ENCODE measurements around the gene CSH2.
"Not testable (repeated sequence)": the region's sequence is repeated elsewhere in the genome, so short reads cannot be mapped to it uniquely, and the experiment has no call there.

The CSH2 gene

GRCh38 chr17:63911657-63912100 lies 38.2 kb upstream of the CSH2 start:
- no peak overlapping the region for H3K4me3 ChIP-seq (ENCODE audit: low read length)

GRCh38 chr17:63911041-63911635 lies 37.7 kb upstream of the CSH2 start, which contains the start of gene CSHL1:
Gene CSHL1, minus strand, starts transcription at chr17:63911258. Its CDS starts 62 bp downstream, at chr17:63911196.
- Histone ChIP-seq H3K9ac (ENCODE audit: low read length) (no peak within 1 kb of the TSS), H3K4me3 (ENCODE audit: low read length) (no peak within 1 kb of the TSS), H3K36me3 (ENCODE audit: control insufficient read depth, low read depth, low read length) (no peaks in the 10 kb centered on the region)

More at GRCh38 chr17:63911657-63912100, 38.2 kb upstream of the CSH2 start:
- Histone ChIP-seq H3K27ac (ENCODE audit: low read length) (no peak overlapping the region), H3K9me3 (ENCODE audit: control insufficient read depth, low read depth, low read length) (no peaks in the 10 kb centered on the region), H3K9ac (ENCODE audit: low read length) (no peak overlapping the region), H3K4me1 (ENCODE audit: control insufficient read depth, low read depth, low read length) (no peaks in the 10 kb centered on the region), H3K27me3 (ENCODE audit: control insufficient read depth, insufficient read depth, low read length) (no peaks in the 10 kb centered on the region), H3K36me3 (ENCODE audit: control insufficient read depth, low read depth, low read length) (no peaks in the 10 kb centered on the region)

GRCh38 chr17:63910096-63910495 lies 36.6 kb upstream of the CSH2 start:
- no peaks in the 10 kb centered on the region for H3K9me3 ChIP-seq (ENCODE audit: control insufficient read depth, low read depth, low read length)
- H3K36me3 ChIP-seq (ENCODE audit: control insufficient read depth, low read depth, low read length) = no peaks in the 10 kb centered on the region
- no peaks in the 10 kb centered on the region for H3K27me3 ChIP-seq (ENCODE audit: control insufficient read depth, insufficient read depth, low read length)
- H3K4me1 ChIP-seq (ENCODE audit: control insufficient read depth, low read depth, low read length) = no peaks in the 10 kb centered on the region
- no peak overlapping the region for H3K9ac ChIP-seq (ENCODE audit: low read length)
- no peak overlapping the region for H3K27ac ChIP-seq (ENCODE audit: low read length)
- H3K4me3 ChIP-seq (ENCODE audit: low read length) = no peak overlapping the region

More at GRCh38 chr17:63911041-63911635, 37.7 kb upstream of the CSH2 start, which contains the start of gene CSHL1:
- H3K9me3 ChIP-seq (ENCODE audit: control insufficient read depth, low read depth, low read length) = no peaks in the 10 kb centered on the region
- no peaks in the 10 kb centered on the region for H3K27me3 ChIP-seq (ENCODE audit: control insufficient read depth, insufficient read depth, low read length)
- no peaks in the 10 kb centered on the region for H3K4me1 ChIP-seq (ENCODE audit: control insufficient read depth, low read depth, low read length)
- no peak within 1 kb of the TSS for H3K27ac ChIP-seq (ENCODE audit: low read length)

GRCh38 chr17:63909586-63909985 lies 36.1 kb upstream of the CSH2 start:
- H3K9me3 ChIP-seq (ENCODE audit: control insufficient read depth, low read depth, low read length); H3K4me3 ChIP-seq (ENCODE audit: low read length); H3K4me1 ChIP-seq (ENCODE audit: control insufficient read depth, low read depth, low read length); H3K36me3 ChIP-seq (ENCODE audit: control insufficient read depth, low read depth, low read length); H3K27ac ChIP-seq (ENCODE audit: low read length); H3K27me3 ChIP-seq (ENCODE audit: control insufficient read depth, insufficient read depth, low read length); H3K9ac ChIP-seq (ENCODE audit: low read length): not testable (repeated sequence)

- not testable (repeated sequence) for H3K9ac ChIP-seq (ENCODE audit: low read length); H3K27me3 ChIP-seq (ENCODE audit: control insufficient read depth, insufficient read depth, low read length); H3K4me3 ChIP-seq (ENCODE audit: low read length); H3K4me1 ChIP-seq (ENCODE audit: control insufficient read depth, low read depth, low read length); H3K27ac ChIP-seq (ENCODE audit: low read length); H3K36me3 ChIP-seq (ENCODE audit: control insufficient read depth, low read depth, low read length); H3K9me3 ChIP-seq (ENCODE audit: control insufficient read depth, low read depth, low read length)
Observed at GRCh38 chr17:63907161-63907778, 33.8 kb upstream of the CSH2 start.

DNA sequence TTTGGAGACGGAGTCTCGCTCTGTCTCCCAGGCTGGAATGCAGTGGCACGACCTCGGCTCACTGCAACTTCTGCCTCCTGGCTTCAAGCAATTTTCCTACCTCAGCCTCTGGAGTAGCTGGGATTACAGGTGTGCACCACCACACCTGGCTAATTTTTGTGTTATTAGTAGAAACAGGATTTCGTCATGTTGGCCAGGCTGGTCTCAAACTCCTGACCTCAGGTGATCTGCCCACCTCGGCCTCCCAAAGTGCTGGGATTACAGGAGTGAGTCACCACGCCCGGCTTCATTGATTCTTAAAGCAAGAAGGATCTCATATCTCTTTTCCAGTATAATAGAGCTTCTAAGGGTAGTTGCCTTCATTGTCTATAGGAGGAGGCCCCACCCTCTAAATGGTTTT lies 31.3 kb upstream of the CSH2 start:
- H3K9me3 ChIP-seq (ENCODE audit: control insufficient read depth, low read depth, low read length); H3K4me1 ChIP-seq (ENCODE audit: control insufficient read depth, low read depth, low read length); H3K36me3 ChIP-seq (ENCODE audit: control insufficient read depth, low read depth, low read length); H3K4me3 ChIP-seq (ENCODE audit: low read length); H3K27ac ChIP-seq (ENCODE audit: low read length); H3K9ac ChIP-seq (ENCODE audit: low read length); H3K27me3 ChIP-seq (ENCODE audit: control insufficient read depth, insufficient read depth, low read length): not testable (repeated sequence)

- H3K27ac ChIP-seq (ENCODE audit: low read length); H3K36me3 ChIP-seq (ENCODE audit: control insufficient read depth, low read depth, low read length); H3K27me3 ChIP-seq (ENCODE audit: control insufficient read depth, insufficient read depth, low read length); H3K4me3 ChIP-seq (ENCODE audit: low read length); H3K9ac ChIP-seq (ENCODE audit: low read length); H3K4me1 ChIP-seq (ENCODE audit: control insufficient read depth, low read depth, low read length); H3K9me3 ChIP-seq (ENCODE audit: control insufficient read depth, low read depth, low read length): not testable (repeated sequence)
Observed at GRCh38 chr17:63903787-63904201, 30.3 kb upstream of the CSH2 start.

- not testable (repeated sequence) for H3K4me3 ChIP-seq (ENCODE audit: low read length); H3K9ac ChIP-seq (ENCODE audit: low read length); H3K36me3 ChIP-seq (ENCODE audit: control insufficient read depth, low read depth, low read length); H3K4me1 ChIP-seq (ENCODE audit: control insufficient read depth, low read depth, low read length); H3K27me3 ChIP-seq (ENCODE audit: control insufficient read depth, insufficient read depth, low read length); H3K27ac ChIP-seq (ENCODE audit: low read length); H3K9me3 ChIP-seq (ENCODE audit: control insufficient read depth, low read depth, low read length)
Observed at GRCh38 chr17:63901971-63902370, 28.5 kb upstream of the CSH2 start.

DNA sequence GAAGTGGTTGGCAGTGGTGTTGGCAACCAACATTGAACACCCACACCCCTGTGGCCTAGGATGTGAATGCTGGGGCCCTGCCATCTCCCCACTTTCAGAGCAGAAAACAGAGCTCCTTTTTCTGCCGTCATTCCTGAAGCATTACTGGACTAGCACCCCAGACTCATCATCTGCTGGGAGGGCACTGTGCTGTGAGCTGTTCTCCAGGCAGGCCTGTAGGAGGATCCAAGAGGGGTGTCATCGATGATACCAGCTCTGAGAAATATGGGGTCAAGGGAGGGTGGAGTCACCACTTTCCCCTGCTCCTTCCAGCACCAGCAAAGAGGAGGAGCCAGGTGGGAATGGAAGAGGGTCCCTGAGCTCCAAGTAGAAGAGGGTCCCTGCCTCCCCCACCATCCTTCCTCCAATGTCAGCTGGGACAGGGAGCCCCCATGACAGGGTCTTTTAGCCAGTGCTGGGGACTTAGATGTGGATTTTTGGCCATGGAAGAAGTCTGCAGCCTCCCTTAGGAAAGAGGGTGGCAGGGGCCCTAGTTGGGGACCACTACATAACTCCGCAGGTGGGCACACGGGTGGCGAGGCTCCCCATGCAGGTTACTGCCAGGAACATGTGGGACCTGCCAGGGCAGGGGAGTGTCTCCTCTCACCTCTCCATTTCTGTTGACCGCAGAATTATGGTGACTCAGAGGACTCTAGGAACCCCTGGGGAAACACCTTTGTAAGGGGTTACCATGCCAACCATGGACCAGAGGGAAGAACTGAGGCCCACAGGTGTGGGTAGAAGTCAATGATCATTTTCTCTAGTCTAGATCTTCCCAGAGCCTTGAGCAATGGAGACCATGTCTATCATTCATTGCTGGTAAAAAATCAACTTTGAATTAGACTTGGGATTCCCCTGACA lies 25.7 kb upstream of the CSH2 start:
- H3K9me3 ChIP-seq (ENCODE audit: control insufficient read depth, low read depth, low read length); H3K27ac ChIP-seq (ENCODE audit: low read length); H3K4me1 ChIP-seq (ENCODE audit: control insufficient read depth, low read depth, low read length); H3K27me3 ChIP-seq (ENCODE audit: control insufficient read depth, insufficient read depth, low read length); H3K9ac ChIP-seq (ENCODE audit: low read length); H3K36me3 ChIP-seq (ENCODE audit: control insufficient read depth, low read depth, low read length); H3K4me3 ChIP-seq (ENCODE audit: low read length): not testable (repeated sequence)

DNA sequence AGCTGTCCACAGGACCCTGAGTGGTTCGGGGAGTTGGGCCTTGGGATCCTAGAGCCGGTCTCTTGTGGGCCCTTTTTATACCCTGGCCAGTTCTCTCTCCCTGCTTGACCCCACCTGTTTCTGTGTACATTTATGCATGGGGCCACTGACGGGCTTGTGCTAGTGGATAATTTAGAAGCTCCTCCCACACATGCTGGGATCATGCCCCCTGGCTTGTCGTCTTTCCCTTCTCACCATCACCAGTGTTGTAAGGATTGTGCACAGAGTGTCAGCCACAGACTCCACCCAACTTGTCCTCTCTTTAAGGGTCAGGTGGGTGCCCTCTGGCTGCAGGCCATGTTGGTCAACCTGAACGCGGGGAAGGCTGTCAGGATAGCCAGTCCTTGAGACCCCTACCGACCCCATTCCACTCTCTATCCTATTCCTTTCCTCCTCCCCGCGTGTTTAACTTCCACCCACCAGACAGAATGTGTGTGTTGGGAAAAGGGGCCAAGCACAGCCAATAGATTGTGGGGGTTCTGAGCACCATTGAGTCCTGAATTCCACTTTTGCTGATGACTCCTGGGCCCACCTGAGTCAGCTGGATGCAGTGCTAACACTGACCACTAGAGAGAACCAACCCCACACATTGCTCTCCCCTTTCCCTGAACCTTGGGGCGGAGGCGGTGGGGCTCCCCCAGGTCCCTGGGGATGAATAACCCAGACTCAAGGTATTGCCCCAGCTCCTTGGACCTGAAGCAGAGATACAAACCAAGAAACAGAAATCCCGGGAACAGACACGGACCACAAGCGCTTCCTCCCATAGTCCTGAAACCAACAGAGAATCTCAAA lies 23.3 kb upstream of the CSH2 start, which contains the start of gene CSH1:
TSS of gene CSH1 (minus strand) at position 51 of the 831 bp plus-strand sequence. CDS start 63 bp downstream, outside the sequence.
- not testable (repeated sequence) for H3K27me3 ChIP-seq (ENCODE audit: control insufficient read depth, insufficient read depth, low read length); H3K4me1 ChIP-seq (ENCODE audit: control insufficient read depth, low read depth, low read length); H3K27ac ChIP-seq (ENCODE audit: low read length); H3K9ac ChIP-seq (ENCODE audit: low read length); H3K9me3 ChIP-seq (ENCODE audit: control insufficient read depth, low read depth, low read length); H3K36me3 ChIP-seq (ENCODE audit: control insufficient read depth, low read depth, low read length); H3K4me3 ChIP-seq (ENCODE audit: low read length)

DNA sequence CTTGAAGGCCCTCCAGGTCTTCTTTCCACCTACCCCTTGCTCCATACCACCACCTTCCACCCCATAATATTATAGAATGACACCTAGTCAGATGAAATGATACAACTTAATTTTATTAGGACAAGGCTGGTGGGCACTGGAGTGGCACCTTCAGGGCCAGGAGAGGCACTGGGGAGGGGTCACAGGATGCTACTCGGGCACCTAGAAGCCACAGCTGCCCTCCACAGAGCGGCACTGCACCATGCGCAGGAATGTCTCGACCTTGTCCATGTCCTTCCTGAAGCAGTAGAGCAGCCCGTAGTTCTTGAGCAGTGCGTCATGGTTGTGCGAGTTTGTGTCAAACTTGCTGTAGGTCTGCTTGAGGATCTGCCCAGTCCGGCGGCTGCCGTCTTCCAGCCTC lies 21.3 kb upstream of the CSH2 start:
- not testable (repeated sequence) for H3K9ac ChIP-seq (ENCODE audit: low read length); H3K4me3 ChIP-seq (ENCODE audit: low read length); H3K36me3 ChIP-seq (ENCODE audit: control insufficient read depth, low read depth, low read length); H3K27ac ChIP-seq (ENCODE audit: low read length); H3K9me3 ChIP-seq (ENCODE audit: control insufficient read depth, low read depth, low read length); H3K27me3 ChIP-seq (ENCODE audit: control insufficient read depth, insufficient read depth, low read length); H3K4me1 ChIP-seq (ENCODE audit: control insufficient read depth, low read depth, low read length)
